Activated naive CD4-positive, alpha-beta T cell treated with anti-CD3 and anti-CD28 coated beads for 36 hours (primary cell): ENCODE data around the gene ZNF230. TPM values are rescaled to one million over a fixed set of nuclear protein-coding genes. Genes with fewer than 3 reads are reported as not detected.

ENCODE experiments used
- CTCF ChIA-PET: fragments of 350-600 bp; sonication (Branson Sonifier 250); formaldehyde crosslinking; loops from one replicate; lab custom pipeline; 2021; ENCODE audit warnings: antibody characterized with exemption; lab: Charles Lee
- DNase-seq: peaks from one replicate; pipeline ENCODE4 v3.0.0-alpha.2; 2020
- H3K27ac Mint-ChIP-seq: one replicate; pipeline ENCODE4 v1.8.0; 2021; ENCODE audit warnings: mild to moderate bottlenecking, mixed read lengths
- H3K27me3 Mint-ChIP-seq: one replicate; pipeline ENCODE4 v1.8.0; 2021; ENCODE audit warnings: low read depth, mixed read lengths
- H3K36me3 Mint-ChIP-seq: one replicate; pipeline ENCODE4 v1.8.0; 2021; ENCODE audit warnings: low read depth, mixed read lengths
- H3K4me1 Mint-ChIP-seq: one replicate; pipeline ENCODE4 v1.8.0; 2021; ENCODE audit warnings: low read depth, mixed read lengths
- H3K4me3 Mint-ChIP-seq: one replicate; pipeline ENCODE4 v1.8.0; 2021; ENCODE audit warnings: mild to moderate bottlenecking, moderate library complexity, mixed read lengths
- H3K9me3 Mint-ChIP-seq: one replicate; pipeline ENCODE4 v1.8.0; 2021; ENCODE audit warnings: mixed read lengths
- intact Hi-C: fragments of 100-400 bp; cut with micrococcal nuclease; formaldehyde crosslinking; loops from one replicate; pipeline ENCODE4 v1.15.1; 2023
- total RNA-seq, 2 experiments: library from RNA; stranded (reverse); gene quantifications; one replicate each; pipeline ENCODE4 v1.2.3, GENCODE V29; 2021

ZNF230 gene
- total RNA-seq, 2 experiments from 2014 or later: 2.7 to 3.3 TPM

DNA sequence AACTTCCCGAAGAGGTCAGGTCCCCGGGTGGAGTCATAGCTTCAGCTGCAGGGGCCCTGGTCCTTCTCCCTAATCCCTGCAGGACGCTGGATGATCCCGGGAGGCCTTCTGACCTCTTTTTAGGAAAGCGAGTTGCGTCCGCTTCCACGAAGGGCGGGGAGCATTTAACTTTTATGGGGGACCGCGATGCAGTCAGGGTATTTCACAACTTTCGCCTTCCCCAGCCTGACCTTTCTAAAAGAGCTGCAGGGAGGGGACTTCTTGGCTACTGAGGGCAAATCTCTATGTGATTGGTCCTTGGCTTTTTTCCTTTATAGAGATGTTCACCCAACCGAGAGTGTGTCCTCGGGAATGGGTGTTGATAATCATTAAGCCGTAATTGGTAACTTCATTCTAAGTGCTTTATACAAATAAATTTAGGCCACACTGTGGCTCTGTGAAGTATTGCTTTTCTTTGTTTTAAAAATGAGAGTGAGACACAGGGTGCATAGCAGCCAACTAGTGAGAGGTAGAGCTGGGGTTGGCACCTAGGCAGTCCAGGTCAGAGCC, 778 bp downstream of the ZNF230 start:
- H3K4me1 Mint-ChIP-seq: peaks cover 13% of the 10 kb centered on the region
- peak overlapping the region; percentile 99 for H3K4me3 Mint-ChIP-seq
- no peak for DNase-seq
- H3K27ac Mint-ChIP-seq: peak overlapping the region; percentile 92
- peaks cover 33% of the 10 kb centered on the region for H3K9me3 Mint-ChIP-seq
- CTCF ChIA-PET: interaction anchor here (0.7 to 1.3 kb wide), 2 partner anchors 21 to 39 kb away, joined by 3 to 5 read pairs; partner anchors contain the start of gene ZNF222
- no peaks in the 10 kb centered on the region for H3K27me3 Mint-ChIP-seq
- intact Hi-C loops: loop anchor here (1.0 to 10.0 kb wide), 4 partner anchors 69 to 304 kb away; partner anchors contain the start of genes ZNF226, ZNF235, ZNF284 and ZNF45
- H3K36me3 Mint-ChIP-seq: peaks cover 36% of the 10 kb centered on the region

GRCh38 chr19:44005973-44006372, 3.2 kb downstream of the ZNF230 start:
- H3K4me3 Mint-ChIP-seq: no peak overlapping the region
- no peak overlapping the region for H3K27ac Mint-ChIP-seq
- peaks cover 13% of the 10 kb centered on the region for H3K4me1 Mint-ChIP-seq
- no peak for DNase-seq
- H3K36me3 Mint-ChIP-seq: peaks cover 58% of the 10 kb centered on the region
- no peaks in the 10 kb centered on the region for H3K27me3 Mint-ChIP-seq
- intact Hi-C loops: loop anchor here (10.0 kb wide), 1 partner anchor 159 kb away; the partner anchor contains the start of gene ZNF226
- CTCF ChIA-PET: no interaction called here
- peaks cover 46% of the 10 kb centered on the region for H3K9me3 Mint-ChIP-seq

- Mint-ChIP-seq H3K9me3 (peaks cover 57% of the 10 kb centered on the region), H3K36me3 (peaks cover 67% of the 10 kb centered on the region), H3K4me1 (peaks cover 6% of the 10 kb centered on the region), H3K4me3 (no peak overlapping the region), H3K27me3 (no peaks in the 10 kb centered on the region), H3K27ac (no peak overlapping the region)
- no peak for DNase-seq
- intact Hi-C loops: loop anchor here (10.0 kb wide), 1 partner anchor 157 kb away; the partner anchor contains the start of gene ZNF226
- CTCF ChIA-PET: no interaction called here
Measured at GRCh38 chr19:44007473-44007872, 4.7 kb downstream of the ZNF230 start.

DNA sequence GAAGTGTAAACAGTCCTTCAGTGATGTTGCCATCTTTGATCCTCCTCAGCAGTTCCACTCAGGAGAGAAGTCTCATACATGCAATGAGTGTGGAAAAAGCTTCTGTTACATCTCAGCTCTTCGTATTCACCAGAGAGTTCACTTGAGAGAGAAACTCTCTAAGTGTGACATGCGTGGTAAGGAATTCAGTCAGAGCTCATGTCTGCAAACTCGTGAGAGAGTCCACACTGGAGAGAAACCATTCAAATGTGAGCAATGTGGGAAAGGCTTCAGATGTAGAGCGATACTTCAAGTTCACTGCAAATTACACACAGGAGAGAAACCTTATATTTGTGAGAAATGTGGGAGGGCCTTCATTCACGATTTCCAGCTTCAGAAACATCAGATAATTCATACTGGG, 7.7 kb downstream of the ZNF230 start:
- intact Hi-C loops: no loop called here
- peaks cover 69% of the 10 kb centered on the region for H3K36me3 Mint-ChIP-seq
- H3K27ac Mint-ChIP-seq: no peak overlapping the region
- no peak for DNase-seq
- H3K27me3 Mint-ChIP-seq: no peaks in the 10 kb centered on the region
- peaks cover 77% of the 10 kb centered on the region for H3K9me3 Mint-ChIP-seq
- CTCF ChIA-PET: interaction anchor here (0.6 kb wide), 1 partner anchor 828 kb away, joined by 4 read pairs; no protein-coding TSS in a partner anchor
- H3K4me3 Mint-ChIP-seq: no peak overlapping the region
- H3K4me1 Mint-ChIP-seq: no peaks in the 10 kb centered on the region

- Mint-ChIP-seq H3K4me1 (no peaks in the 10 kb centered on the region), H3K36me3 (no peaks in the 10 kb centered on the region), H3K27me3 (no peaks in the 10 kb centered on the region), H3K4me3 (no peak overlapping the region), H3K27ac (no peak overlapping the region), H3K9me3 (peaks cover 19% of the 10 kb centered on the region)
- no peak for DNase-seq
- CTCF ChIA-PET: no interaction called here
- intact Hi-C loops: no loop called here
Measured at GRCh38 chr19:44019498-44019897, 16.7 kb downstream of the ZNF230 start.

DNA sequence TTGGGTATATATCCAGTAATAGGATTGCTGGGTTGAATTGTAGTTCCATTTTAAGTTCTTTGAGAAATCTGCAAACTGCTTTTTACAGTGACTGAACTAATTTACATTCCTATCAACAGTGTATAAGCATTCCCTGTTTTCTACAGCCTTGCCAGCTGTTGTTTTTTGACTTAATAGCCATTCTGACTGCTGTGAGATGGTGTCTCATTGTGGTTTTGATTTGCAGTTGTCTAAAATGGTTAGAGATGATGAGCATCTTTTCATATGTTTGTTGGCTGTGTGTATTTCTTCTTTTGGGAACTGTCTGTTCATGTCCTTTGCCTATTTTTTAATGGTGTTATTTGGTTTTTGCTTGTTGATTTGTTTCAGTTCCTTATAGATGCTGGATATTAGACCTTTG, 18.5 kb downstream of the ZNF230 start:
- peaks cover 15% of the 10 kb centered on the region for H3K4me1 Mint-ChIP-seq
- H3K27ac Mint-ChIP-seq: no peak overlapping the region
- H3K27me3 Mint-ChIP-seq: no peaks in the 10 kb centered on the region
- intact Hi-C loops: no loop called here
- no peak overlapping the region for H3K4me3 Mint-ChIP-seq
- CTCF ChIA-PET: no interaction called here
- H3K36me3 Mint-ChIP-seq: peaks cover 6% of the 10 kb centered on the region
- H3K9me3 Mint-ChIP-seq: peaks cover 13% of the 10 kb centered on the region
- DNase-seq: no peak

- no peak overlapping the region for H3K27ac Mint-ChIP-seq
- no peaks in the 10 kb centered on the region for H3K27me3 Mint-ChIP-seq
- intact Hi-C loops: loop anchor here (1.0 to 2.0 kb wide), 3 partner anchors 23 to 41 kb away; partner anchors contain the start of genes ZNF155 and ZNF230
- CTCF ChIA-PET: interaction anchor here (0.9 kb wide), 1 partner anchor 21 kb away, joined by 5 read pairs; no protein-coding TSS in a partner anchor
- H3K4me3 Mint-ChIP-seq: peak overlapping the region; percentile 87
- no peak for DNase-seq
- H3K4me1 Mint-ChIP-seq: peaks cover 15% of the 10 kb centered on the region
- peaks cover 20% of the 10 kb centered on the region for H3K9me3 Mint-ChIP-seq
- peaks cover 36% of the 10 kb centered on the region for H3K36me3 Mint-ChIP-seq
Measured at GRCh38 chr19:44024900-44025216, 22.1 kb downstream of the ZNF230 start.

GRCh38 chr19:44025217-44025936, 22.6 kb downstream of the ZNF230 start, which contains the start of gene ZNF222:
TSS of gene ZNF222 (plus strand) at chr19:44025379. CDS start at chr19:44025437, 58 bp downstream.
- CTCF ChIA-PET: interaction anchor here (0.9 kb wide), 1 partner anchor 22 kb away, joined by 5 read pairs; no protein-coding TSS in a partner anchor
- intact Hi-C loops: loop anchor here (1.0 to 2.0 kb wide), 3 partner anchors 23 to 41 kb away; partner anchors contain the start of genes ZNF155 and ZNF230
- peak within 1 kb of the TSS; percentile 87 for H3K4me3 Mint-ChIP-seq
- peak within 1 kb of the TSS; percentile 77 for H3K27ac Mint-ChIP-seq
- H3K36me3 Mint-ChIP-seq: peaks cover 41% of the 10 kb centered on the region
- DNase-seq: peak; percentile 92
- peaks cover 15% of the 10 kb centered on the region for H3K4me1 Mint-ChIP-seq
- no peaks in the 10 kb centered on the region for H3K27me3 Mint-ChIP-seq
- H3K9me3 Mint-ChIP-seq: peaks cover 24% of the 10 kb centered on the region

DNA sequence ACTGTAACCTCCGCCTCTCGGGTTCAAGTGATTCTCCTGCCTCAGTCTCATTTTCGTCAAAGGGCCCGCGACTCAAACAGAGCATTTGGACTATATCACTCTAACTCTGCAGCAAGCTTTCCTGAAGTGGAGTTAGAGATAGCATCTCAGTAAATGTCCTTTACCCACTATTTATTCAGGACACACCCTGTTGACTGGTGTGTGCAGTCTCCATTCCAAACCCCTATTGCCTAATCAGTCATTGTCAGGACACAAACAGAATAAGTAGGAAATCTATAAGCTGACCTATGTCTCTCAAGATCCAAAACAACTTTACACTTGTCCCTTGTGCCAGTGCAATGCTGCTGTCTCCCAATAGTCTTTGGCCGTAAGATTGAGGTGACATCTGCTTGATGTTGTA, 23.9 kb downstream of the ZNF230 start:
- Mint-ChIP-seq H3K4me3 (no peak overlapping the region), H3K36me3 (peaks cover 53% of the 10 kb centered on the region), H3K9me3 (peaks cover 32% of the 10 kb centered on the region), H3K4me1 (peaks cover 15% of the 10 kb centered on the region), H3K27me3 (no peaks in the 10 kb centered on the region), H3K27ac (no peak overlapping the region)
- CTCF ChIA-PET: no interaction called here
- intact Hi-C loops: no loop called here
- DNase-seq: no peak

GRCh38 chr19:44032001-44032610, 29.3 kb downstream of the ZNF230 start:
- no peaks in the 10 kb centered on the region for H3K27me3 Mint-ChIP-seq
- intact Hi-C loops: no loop called here
- H3K36me3 Mint-ChIP-seq: peaks cover 63% of the 10 kb centered on the region
- CTCF ChIA-PET: no interaction called here
- no peak overlapping the region for H3K27ac Mint-ChIP-seq
- H3K4me1 Mint-ChIP-seq: no peaks in the 10 kb centered on the region
- no peak overlapping the region for H3K4me3 Mint-ChIP-seq
- DNase-seq: no peak
- H3K9me3 Mint-ChIP-seq: peaks cover 64% of the 10 kb centered on the region

DNA sequence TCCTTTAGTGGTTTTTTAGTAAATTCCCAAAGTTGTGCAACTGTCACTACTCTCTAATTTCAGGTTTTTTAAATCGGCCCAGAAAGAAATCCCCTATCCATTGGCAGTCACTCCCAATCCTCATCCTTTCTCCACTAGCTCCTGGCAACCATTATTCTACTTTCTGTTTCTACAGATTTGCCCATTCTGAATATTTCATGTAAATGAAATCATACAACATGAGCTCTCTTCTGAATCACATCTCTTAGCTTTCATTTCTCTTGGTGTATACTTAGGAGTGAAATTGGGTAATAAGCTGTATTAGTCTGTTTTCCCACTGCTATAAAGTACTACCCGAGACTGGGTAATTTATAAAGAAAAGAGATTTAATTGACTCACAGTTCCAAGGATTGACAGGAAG, 39.4 kb downstream of the ZNF230 start:
- no peak for DNase-seq
- Mint-ChIP-seq H3K9me3 (peaks cover 35% of the 10 kb centered on the region), H3K27me3 (peaks cover 8% of the 10 kb centered on the region), H3K36me3 (peaks cover 2% of the 10 kb centered on the region), H3K4me1 (no peaks in the 10 kb centered on the region), H3K27ac (no peak overlapping the region), H3K4me3 (no peak overlapping the region)
- intact Hi-C loops: no loop called here
- CTCF ChIA-PET: no interaction called here
